Measurements from ENCODE around the gene NKRF. TPM values are rescaled to one million over a fixed set of nuclear protein-coding genes. Genes with fewer than 3 reads are reported as not detected.

NKRF gene
- total RNA-seq, 1 experiment from 2014 or later, result 18.0 TPM

DNA sequence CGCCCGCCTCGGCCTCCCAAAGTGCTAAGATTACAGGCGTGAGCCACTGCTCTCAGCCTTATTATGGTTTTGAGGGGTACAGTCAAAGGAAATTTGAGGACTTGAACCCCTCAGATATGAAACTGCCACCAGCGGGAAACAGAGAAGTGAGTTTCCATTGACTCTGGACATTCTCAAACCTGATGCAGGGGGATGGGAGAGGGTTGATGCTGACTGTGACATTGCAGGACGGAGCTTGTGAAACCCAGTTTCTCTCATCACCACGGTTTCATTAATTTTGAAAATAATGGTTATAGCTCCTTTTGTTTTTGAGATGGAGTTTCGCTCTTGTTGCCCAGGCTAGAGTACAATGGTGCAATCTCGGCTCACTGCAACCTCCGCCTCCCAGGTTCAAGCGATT lies 18.2 kb upstream of the NKRF start:
- Histone ChIP-seq H3K4me2 (ENCODE audit: low read depth, low read length, poor library complexity, severe bottlenecking) (no peak overlapping the region), H3K9ac (ENCODE audit: low read length) (no peak overlapping the region), H2AFZ (ENCODE audit: low read length) (no peak overlapping the region), H3K36me3 (ENCODE audit: insufficient read depth, low read length) (no peaks in the 10 kb centered on the region), H3K27ac (ENCODE audit: low read length) (no peak overlapping the region), H4K20me1 (ENCODE audit: insufficient read depth, low read depth, low read length) (no peaks in the 10 kb centered on the region), H3K79me2 (ENCODE audit: low read length) (no peaks in the 10 kb centered on the region), H3K27me3 (ENCODE audit: low read length) (no peaks in the 10 kb centered on the region), H3K4me3 (ENCODE audit: low read length) (no peak overlapping the region), H3K9me3 (ENCODE audit: low read length) (no peaks in the 10 kb centered on the region), H3K4me1 (ENCODE audit: low read length) (peaks cover 5% of the 10 kb centered on the region), H3K9me2 (replicated peaks; ENCODE audit: insufficient read depth, low read length) (no peaks in the 10 kb centered on the region)
- no peak for DNase-seq

DNA sequence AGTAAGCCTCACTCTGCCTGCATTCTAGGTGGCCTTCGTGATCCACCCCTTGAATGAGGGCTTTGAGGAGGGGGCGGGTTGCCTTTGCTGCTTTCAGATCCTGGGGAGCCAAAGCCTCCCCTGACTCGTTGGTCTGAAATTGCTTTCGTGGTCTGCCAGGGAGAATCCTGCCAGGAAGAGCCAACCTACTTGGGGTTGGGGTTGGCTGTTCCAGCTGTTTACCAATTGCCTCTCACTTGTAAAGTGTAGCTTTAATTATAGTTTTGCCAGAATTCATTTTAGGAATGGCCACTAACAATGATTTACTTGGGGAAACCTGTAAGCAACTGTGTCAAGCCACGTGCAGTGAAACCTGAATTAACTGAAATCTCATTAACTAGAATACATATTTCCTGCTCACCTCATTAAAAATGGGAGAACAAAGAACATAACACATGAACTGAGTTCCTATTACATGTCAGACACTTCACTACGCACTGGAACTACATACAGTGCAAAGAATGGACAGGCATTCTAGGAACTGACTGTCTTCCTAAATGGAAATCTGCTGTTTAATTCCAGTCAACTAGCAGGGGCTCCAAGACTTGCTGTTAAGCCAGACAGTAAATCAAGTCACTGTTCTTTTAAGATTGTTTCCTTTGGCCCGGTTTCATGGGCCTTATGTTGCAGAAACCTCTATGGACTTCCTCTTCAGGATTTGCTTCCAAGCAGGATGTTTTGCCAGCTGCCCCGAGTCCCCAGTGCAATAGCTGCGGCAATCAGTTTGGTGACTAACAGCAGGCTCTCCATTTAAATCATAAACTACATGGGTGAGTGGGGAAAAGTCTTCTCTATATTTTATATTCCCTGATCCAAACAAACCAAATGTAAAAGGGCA lies 16.4 kb upstream of the NKRF start:
- H3K4me3 ChIP-seq (ENCODE audit: low read length), result no peak overlapping the region
- H3K79me2 ChIP-seq (ENCODE audit: low read length), result no peaks in the 10 kb centered on the region
- H3K27ac ChIP-seq (ENCODE audit: low read length), result no peak overlapping the region
- H3K4me1 ChIP-seq (ENCODE audit: low read length), result peaks cover 24% of the 10 kb centered on the region
- no peak overlapping the region for H3K9ac ChIP-seq (ENCODE audit: low read length)
- no peak overlapping the region for H2AFZ ChIP-seq (ENCODE audit: low read length)
- no peak overlapping the region for H3K4me2 ChIP-seq (ENCODE audit: low read depth, low read length, poor library complexity, severe bottlenecking)
- no peak for DNase-seq
- H3K9me3 ChIP-seq (ENCODE audit: low read length), result no peaks in the 10 kb centered on the region
- H3K9me2 ChIP-seq (replicated peaks; ENCODE audit: insufficient read depth, low read length), result no peaks in the 10 kb centered on the region
- no peaks in the 10 kb centered on the region for H3K36me3 ChIP-seq (ENCODE audit: insufficient read depth, low read length)
- no peaks in the 10 kb centered on the region for H3K27me3 ChIP-seq (ENCODE audit: low read length)
- H4K20me1 ChIP-seq (ENCODE audit: insufficient read depth, low read depth, low read length), result 0 out of 2 replicates have a peak, but pooled peaks cover 4% of the 10 kb centered on the region

DNA sequence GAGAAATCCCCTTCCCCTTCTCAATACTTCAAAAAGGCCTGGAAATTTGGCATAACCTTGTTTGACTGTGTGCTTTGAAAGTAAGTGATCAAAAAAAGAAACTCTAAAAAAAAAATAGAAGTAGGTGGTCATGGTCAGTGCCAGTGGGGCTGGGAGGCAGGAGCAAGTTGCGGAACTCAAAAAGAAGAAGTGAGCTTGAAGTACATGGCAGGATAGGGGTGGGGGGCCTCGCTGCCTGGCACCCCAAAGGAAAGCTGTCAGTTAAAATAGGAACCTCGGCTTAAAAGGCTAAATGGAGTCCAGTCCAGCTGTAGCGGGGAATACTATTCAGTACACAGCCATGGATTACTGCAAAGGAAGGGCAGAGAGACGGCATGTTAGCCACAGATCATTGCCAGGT lies 12.2 kb upstream of the NKRF start:
- no peak overlapping the region for H3K27ac ChIP-seq (ENCODE audit: low read length)
- H4K20me1 ChIP-seq (ENCODE audit: insufficient read depth, low read depth, low read length), result 0 out of 2 replicates have a peak, but pooled peaks cover 4% of the 10 kb centered on the region
- H3K9ac ChIP-seq (ENCODE audit: low read length), result no peak overlapping the region
- no peaks in the 10 kb centered on the region for H3K9me3 ChIP-seq (ENCODE audit: low read length)
- no peak overlapping the region for H2AFZ ChIP-seq (ENCODE audit: low read length)
- peak; percentile 59 for DNase-seq
- H3K27me3 ChIP-seq (ENCODE audit: low read length), result no peaks in the 10 kb centered on the region
- H3K4me3 ChIP-seq (ENCODE audit: low read length), result peak overlapping the region; percentile 30; the same call in 1 of the 2 replicates
- peaks cover 28% of the 10 kb centered on the region for H3K4me1 ChIP-seq (ENCODE audit: low read length)
- no peaks in the 10 kb centered on the region for H3K36me3 ChIP-seq (ENCODE audit: insufficient read depth, low read length)
- H3K9me2 ChIP-seq (replicated peaks; ENCODE audit: insufficient read depth, low read length), result no peaks in the 10 kb centered on the region
- peak overlapping the region; percentile 54 for H3K4me2 ChIP-seq (ENCODE audit: low read depth, low read length, poor library complexity, severe bottlenecking)
- no peaks in the 10 kb centered on the region for H3K79me2 ChIP-seq (ENCODE audit: low read length)

DNA sequence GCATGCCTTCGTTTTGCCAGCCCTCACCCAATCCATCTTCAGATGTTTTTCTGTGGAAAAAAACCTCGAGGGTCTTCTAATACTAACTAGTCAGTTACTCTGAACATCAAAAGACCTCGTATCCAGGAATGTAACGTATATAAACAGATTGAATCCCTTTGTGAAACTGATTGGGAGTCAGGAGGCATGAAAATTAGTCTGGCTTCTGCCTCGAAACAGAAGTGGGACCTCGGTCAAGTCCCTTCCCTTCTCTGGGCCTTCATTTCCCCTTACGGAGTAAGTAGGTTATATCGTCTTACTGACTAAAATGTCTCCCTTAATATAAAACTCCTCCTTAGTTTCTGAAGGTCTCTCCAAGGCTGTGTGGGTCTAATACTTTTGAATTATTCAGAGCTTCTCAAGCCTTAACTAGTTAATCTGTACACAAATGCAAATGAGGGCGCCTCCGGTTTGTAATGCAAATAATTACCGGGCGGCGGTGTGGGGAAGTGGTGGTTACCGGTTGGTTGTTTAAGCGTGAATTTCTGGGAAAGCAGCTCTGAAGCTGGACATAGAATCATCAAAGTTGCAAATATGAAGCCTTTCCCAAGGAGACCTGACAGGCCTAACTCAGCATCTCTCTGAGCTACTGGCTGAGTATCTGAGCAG lies 11.4 kb upstream of the NKRF start:
- DNase-seq, result peak; percentile 73

DNA sequence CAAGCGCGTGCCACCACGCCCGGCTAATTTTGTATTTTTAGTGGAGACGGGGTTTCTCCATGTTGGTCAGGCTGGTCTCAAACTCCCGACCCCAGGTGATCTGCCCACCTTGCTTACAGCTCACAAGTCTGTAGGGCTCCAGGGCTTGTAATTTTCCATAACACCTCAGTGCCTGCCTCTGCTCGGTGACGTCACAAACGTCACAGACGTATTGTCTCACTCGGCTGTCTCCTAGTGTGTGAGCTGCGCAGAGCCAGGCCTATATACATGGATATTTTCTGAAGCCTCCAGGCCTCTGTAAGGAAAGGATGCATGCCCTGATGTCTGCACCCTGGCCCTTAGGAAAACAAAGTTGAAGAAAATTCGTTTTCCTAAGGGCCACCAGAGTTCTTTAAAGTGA lies 8.6 kb upstream of the NKRF start:
- Histone ChIP-seq H4K20me1 (ENCODE audit: insufficient read depth, low read depth, low read length) (0 out of 2 replicates have a peak, but pooled peaks cover 4% of the 10 kb centered on the region), H3K9ac (ENCODE audit: low read length) (no peak overlapping the region), H2AFZ (ENCODE audit: low read length) (no peak overlapping the region), H3K27me3 (ENCODE audit: low read length) (no peaks in the 10 kb centered on the region), H3K4me1 (ENCODE audit: low read length) (peaks cover 25% of the 10 kb centered on the region), H3K79me2 (ENCODE audit: low read length) (no peaks in the 10 kb centered on the region), H3K36me3 (ENCODE audit: insufficient read depth, low read length) (no peaks in the 10 kb centered on the region), H3K9me3 (ENCODE audit: low read length) (no peaks in the 10 kb centered on the region), H3K4me3 (ENCODE audit: low read length) (no peak overlapping the region), H3K9me2 (replicated peaks; ENCODE audit: insufficient read depth, low read length) (no peaks in the 10 kb centered on the region), H3K4me2 (ENCODE audit: low read depth, low read length, poor library complexity, severe bottlenecking) (no peak overlapping the region), H3K27ac (ENCODE audit: low read length) (no peak overlapping the region)
- DNase-seq, result no peak

More for the DNA sequence above, 11.4 kb upstream of the NKRF start:
- Histone ChIP-seq H2AFZ (ENCODE audit: low read length) (no peak overlapping the region), H3K9me3 (ENCODE audit: low read length) (no peaks in the 10 kb centered on the region), H3K27me3 (ENCODE audit: low read length) (no peaks in the 10 kb centered on the region), H4K20me1 (ENCODE audit: insufficient read depth, low read depth, low read length) (0 out of 2 replicates have a peak, but pooled peaks cover 4% of the 10 kb centered on the region), H3K9me2 (replicated peaks; ENCODE audit: insufficient read depth, low read length) (no peaks in the 10 kb centered on the region), H3K27ac (ENCODE audit: low read length) (no peak overlapping the region), H3K36me3 (ENCODE audit: insufficient read depth, low read length) (no peaks in the 10 kb centered on the region), H3K4me2 (ENCODE audit: low read depth, low read length, poor library complexity, severe bottlenecking) (peak overlapping the region; percentile 54), H3K4me3 (ENCODE audit: low read length) (peak overlapping the region; percentile 30), H3K4me1 (ENCODE audit: low read length) (peaks cover 28% of the 10 kb centered on the region), H3K9ac (ENCODE audit: low read length) (no peak overlapping the region), H3K79me2 (ENCODE audit: low read length) (no peaks in the 10 kb centered on the region)

DNA sequence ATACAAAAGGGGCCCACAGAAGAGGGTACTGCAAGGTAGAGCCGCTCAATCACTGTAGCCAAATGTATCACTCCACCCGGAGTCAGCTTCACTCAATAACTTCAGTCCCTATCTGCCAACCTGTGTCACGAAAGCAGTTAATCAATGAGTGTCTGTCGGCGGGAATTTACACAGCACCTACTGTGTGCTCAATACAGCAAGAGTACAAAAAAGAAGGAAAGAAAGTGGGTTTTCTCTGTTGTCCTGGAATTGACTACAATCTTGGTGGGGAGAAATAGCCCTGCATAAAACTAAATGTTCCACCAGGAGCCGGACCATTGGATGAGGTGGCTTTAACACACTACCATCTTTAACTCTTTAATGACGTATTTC lies 780 bp upstream of the NKRF start:
- Histone ChIP-seq H3K79me2 (ENCODE audit: low read length) (peaks cover 42% of the 10 kb centered on the region), H3K4me1 (ENCODE audit: low read length) (peaks cover 24% of the 10 kb centered on the region), H3K27ac (ENCODE audit: low read length) (peak overlapping the region; percentile 29; the same call in 1 of the 2 replicates), H3K9ac (ENCODE audit: low read length) (peak overlapping the region; percentile 94), H3K36me3 (ENCODE audit: insufficient read depth, low read length) (no peaks in the 10 kb centered on the region), H3K9me2 (replicated peaks; ENCODE audit: insufficient read depth, low read length) (no peaks in the 10 kb centered on the region), H2AFZ (ENCODE audit: low read length) (peak overlapping the region; percentile 40; the same call in 1 of the 2 replicates), H3K4me2 (ENCODE audit: low read depth, low read length, poor library complexity, severe bottlenecking) (peak overlapping the region; percentile 68), H3K27me3 (ENCODE audit: low read length) (no peaks in the 10 kb centered on the region), H3K4me3 (ENCODE audit: low read length) (peak overlapping the region; percentile 81), H3K9me3 (ENCODE audit: low read length) (no peaks in the 10 kb centered on the region), H4K20me1 (ENCODE audit: insufficient read depth, low read depth, low read length) (0 out of 2 replicates have a peak, but pooled peaks cover 4% of the 10 kb centered on the region)
- DNase-seq, result no peak

DNA sequence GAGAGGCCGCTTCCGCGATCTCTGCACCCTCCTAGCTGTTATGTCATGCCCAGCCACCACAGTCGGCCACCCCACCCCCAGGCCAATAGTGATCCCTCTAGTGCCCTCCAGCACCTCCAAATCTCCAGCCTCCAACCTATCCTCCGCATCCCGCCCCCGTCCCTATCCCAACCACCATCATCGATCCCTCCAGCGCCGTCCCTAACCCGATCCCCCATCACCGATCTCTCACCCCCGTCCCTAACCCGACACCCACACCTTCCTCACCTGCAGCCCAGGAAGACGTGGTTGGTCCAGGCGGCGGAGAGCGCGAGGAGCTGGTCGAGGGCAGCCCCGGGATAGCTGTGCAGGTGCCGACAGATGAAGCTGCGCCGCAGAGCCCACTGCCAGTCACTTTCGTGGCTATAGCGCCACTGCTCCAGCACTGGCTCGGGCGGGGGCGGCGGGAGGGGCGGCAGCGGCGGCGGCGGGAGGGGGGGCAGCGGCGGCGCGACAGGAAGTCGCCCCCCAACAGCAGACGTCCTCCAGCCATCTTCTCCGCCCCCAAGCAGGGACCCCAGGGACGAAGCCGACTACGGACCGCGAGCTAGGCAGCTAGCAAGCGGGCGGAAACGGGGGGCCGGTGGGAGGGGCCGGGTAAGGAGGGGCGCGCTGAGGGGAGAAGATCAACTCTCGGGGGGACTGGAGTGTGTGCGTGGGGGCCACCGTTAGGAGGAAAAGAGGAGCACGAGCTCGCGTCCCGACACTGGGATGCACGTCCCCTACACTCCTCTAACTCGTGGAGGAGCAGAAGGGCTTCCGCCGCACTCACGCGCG lies 552 bp downstream of the NKRF start:
- peak overlapping the region; percentile 94 for H3K9ac ChIP-seq (ENCODE audit: low read length)
- H3K4me3 ChIP-seq (ENCODE audit: low read length), result peak overlapping the region; percentile 81
- peak; percentile 84 for DNase-seq
- H3K27ac ChIP-seq (ENCODE audit: low read length), result peak overlapping the region; percentile 80
- peaks cover 52% of the 10 kb centered on the region for H3K79me2 ChIP-seq (ENCODE audit: low read length)
- H4K20me1 ChIP-seq (ENCODE audit: insufficient read depth, low read depth, low read length), result 0 out of 2 replicates have a peak, but pooled peaks cover 4% of the 10 kb centered on the region
- no peaks in the 10 kb centered on the region for H3K9me3 ChIP-seq (ENCODE audit: low read length)
- no peaks in the 10 kb centered on the region for H3K36me3 ChIP-seq (ENCODE audit: insufficient read depth, low read length)
- no peaks in the 10 kb centered on the region for H3K27me3 ChIP-seq (ENCODE audit: low read length)
- peak overlapping the region; percentile 68 for H3K4me2 ChIP-seq (ENCODE audit: low read depth, low read length, poor library complexity, severe bottlenecking)
- H3K9me2 ChIP-seq (replicated peaks; ENCODE audit: insufficient read depth, low read length), result no peaks in the 10 kb centered on the region
- H2AFZ ChIP-seq (ENCODE audit: low read length), result no peak overlapping the region
- peaks cover 24% of the 10 kb centered on the region for H3K4me1 ChIP-seq (ENCODE audit: low read length)
